ENCODE measurements around the gene SCAMP5. TPM values are rescaled to one million over a fixed set of nuclear protein-coding genes. Genes with fewer than 3 reads are reported as not detected.

SCAMP5 gene
- total and polyA plus RNA-seq, 2 of the 13 experiments (the other 11 are each of a cell fraction or from before 2014, with no cell fraction given): 34.3 to 49.0 TPM

GRCh38 chr15:75023181-75023871 is 28.0 kb downstream of the SCAMP5 start, which contains the start of gene PPCDC (continued):
- TF ChIP-seq ZNF543 (CRISPR knock-in tag; IDR thresholded peaks at IDR 0.05): peak; percentile 76
- no peak for TF ChIP-seq ZKSCAN5 (CRISPR knock-in tag; IDR thresholded peaks at IDR 0.05)

GRCh38 chr15:75023872-75024636 is 28.7 kb downstream of the SCAMP5 start:
- WGBS (ENCODE audit: low lambda C conversion rate): 12% methylated on average over 12 of the region's 12 CpGs
- Histone ChIP-seq H3K9ac (ENCODE audit: insufficient read depth, low read depth, low read length) (peak overlapping the region; percentile 97), H4K20me1 (ENCODE audit: insufficient read depth, low read length) (no peaks in the 10 kb centered on the region), H3K4me3 (replicated peaks in 1 of 3; ENCODE audit: insufficient read depth in 1 of 3, low read depth in 2 of 3, low read length in 3 of 3) (peak overlapping the region; percentile 87 to 95 (median 94)), H3K27ac (ENCODE audit: extremely low read length, insufficient read depth, low read length) (peak overlapping the region; percentile 80), H3K4me1 (ENCODE audit: insufficient read depth, low read length) (peaks cover 25% of the 10 kb centered on the region), H3K36me3 (replicated peaks in 1 of 2; ENCODE audit: control insufficient read depth in 1 of 2, insufficient read depth in 2 of 2, low read length in 2 of 2) (0 out of 5 replicates have a peak, but pooled peaks cover 0 to 5% of the 10 kb centered on the region in 2 experiments), H3K79me2 (ENCODE audit: insufficient read depth, low read length) (peaks cover 18% of the 10 kb centered on the region), H3K27me3 (ENCODE audit: control insufficient read depth in 1 of 2, insufficient read depth in 2 of 2, low read length in 2 of 2) (no peaks in the 10 kb centered on the region), H3K4me2 (ENCODE audit: low read depth, low read length) (peak overlapping the region; percentile 77), H3K9me3 (ENCODE audit: low read length) (no peaks in the 10 kb centered on the region), H2AFZ (ENCODE audit: low read length) (no peak overlapping the region)
- DNase-seq (ENCODE audit: low spot score) (no peak), FAIRE-seq (no peak), ATAC-seq (peak; percentile 18; the same call in 2 of the 3 replicates)
- CTCF ChIA-PET (ENCODE audit: low intra/inter-chr PET ratio, low total read pairs): interaction anchor here (0.6 kb wide), 1 partner anchor 285 kb away, joined by 3 read pairs; no protein-coding TSS in a partner anchor
- POLR2A ChIA-PET: interaction anchor here (0.7 to 2.2 kb wide), 23 partner anchors 9 to 408 kb away, joined by 3 to 19 read pairs (median 4); partner anchors contain the start of genes C15orf39, COX5A, MAN2C1 and RPP25
- intact Hi-C loops (cut with micrococcal nuclease; ENCODE audit: unreplicated experiment) (no loop called here), in situ Hi-C loops (cut with HindIII; ENCODE audit: extremely low pct_ligation_motif_present, low pct_unique_long_range_greater_than_20kb) (no loop called here)
- BruUV-seq (replicated peaks): TSS peak; percentile 92
- TF ChIP-seq REPIN1 (CRISPR knock-in tag; IDR thresholded peaks at IDR 0.05; ENCODE audit: borderline replicate concordance, low read depth) (peak; percentile 10; the same call in 1 of the 2 replicates), ZNF546 (CRISPR knock-in tag; conservative IDR thresholded peaks at IDR 0.05) (0 out of 2 replicates have a peak, but pooled peaks have one; percentile 15), ZNF770 (CRISPR knock-in tag; IDR thresholded peaks at IDR 0.05) (peak; percentile 95), ZNF446 (CRISPR knock-in tag; IDR thresholded peaks at IDR 0.05) (no peak), ZNF441 (CRISPR knock-in tag; IDR thresholded peaks at IDR 0.05; ENCODE audit: borderline replicate concordance) (0 out of 2 replicates have a peak, but pooled peaks have one; percentile 1), CENPT (CRISPR knock-in tag; IDR thresholded peaks at IDR 0.05; ENCODE audit: low read depth) (peak; percentile 6; the same call in 1 of the 2 replicates), ZNF569 (CRISPR knock-in tag; IDR thresholded peaks at IDR 0.05; ENCODE audit: borderline replicate concordance) (peak; percentile 61; the same call in 1 of the 2 replicates), PITX1 (CRISPR knock-in tag; IDR thresholded peaks at IDR 0.05) (0 out of 2 replicates have a peak, but pooled peaks have one; percentile 3), AGO2 (optimal IDR thresholded peaks at IDR 0.05; ENCODE audit: low read depth, low read length) (no peak), ZMYM2 (CRISPR knock-in tag; IDR thresholded peaks at IDR 0.05) (0 out of 2 replicates have a peak, but pooled peaks have one; percentile 21), MAFK (conservative IDR thresholded peaks at IDR 0.05 in 1 of 2, IDR thresholded peaks at IDR 0.05 in 1 of 2; ENCODE audit: low read length in 2 of 2) (peak; percentile 35 to 59; a peak in 3 of 4 replicates), ZBTB2 (CRISPR knock-in tag; IDR thresholded peaks at IDR 0.05; ENCODE audit: low read depth) (no peak), ZBTB43 (CRISPR knock-in tag; conservative IDR thresholded peaks at IDR 0.05) (no peak)

Data from HepG2 (cell line).